HG03520 (cell line): Measurements from ENCODE around the gene SLC25A51.

Source experiments
- ATAC-seq: cut with Tn5 transposase; IDR thresholded peaks from one replicate; pipeline ENCODE4 v1.9.1; 2021; ENCODE audit warnings: mild to moderate bottlenecking, moderate library complexity; ENCODE audit not compliant: unreplicated experiment

SLC25A51 gene, protein sequence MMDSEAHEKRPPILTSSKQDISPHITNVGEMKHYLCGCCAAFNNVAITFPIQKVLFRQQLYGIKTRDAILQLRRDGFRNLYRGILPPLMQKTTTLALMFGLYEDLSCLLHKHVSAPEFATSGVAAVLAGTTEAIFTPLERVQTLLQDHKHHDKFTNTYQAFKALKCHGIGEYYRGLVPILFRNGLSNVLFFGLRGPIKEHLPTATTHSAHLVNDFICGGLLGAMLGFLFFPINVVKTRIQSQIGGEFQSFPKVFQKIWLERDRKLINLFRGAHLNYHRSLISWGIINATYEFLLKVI

GRCh38 chr9:37903647-37904444, at the start of gene SLC25A51:
Gene SLC25A51 (minus strand): TSS chr9:37904127. CDS start chr9:37888550, 15,577 bp downstream.
- ATAC-seq = peak; percentile 82

DNA sequence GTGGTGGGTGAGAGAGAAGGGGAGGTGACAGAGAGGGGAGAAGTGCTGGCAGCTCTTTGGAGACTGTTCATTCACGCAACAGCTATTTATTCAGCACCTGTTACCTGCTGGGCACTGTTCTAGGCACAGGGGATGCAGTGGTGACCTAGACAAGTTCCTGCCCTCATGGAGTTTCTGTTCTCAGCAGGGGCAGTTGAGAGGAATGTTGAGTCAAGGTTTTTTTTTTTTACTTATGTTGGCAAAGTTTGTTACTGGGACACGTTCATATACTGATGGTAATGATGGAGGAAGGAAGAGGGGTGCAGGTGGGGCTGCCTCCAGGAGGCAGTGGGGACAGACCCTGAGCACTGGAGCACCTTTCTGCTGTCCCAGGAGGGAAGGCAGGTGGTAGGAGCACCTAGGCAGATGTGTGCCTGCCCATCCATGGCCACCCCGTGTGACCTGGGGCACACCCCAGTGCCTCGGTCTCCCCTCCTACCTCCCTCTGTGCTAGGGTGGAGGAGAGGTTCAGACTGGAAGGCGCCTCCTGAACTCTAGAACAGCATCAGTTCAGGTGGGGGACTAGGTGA, 49.4 kb upstream of the SLC25A51 start:
- ATAC-seq = no peak

DNA sequence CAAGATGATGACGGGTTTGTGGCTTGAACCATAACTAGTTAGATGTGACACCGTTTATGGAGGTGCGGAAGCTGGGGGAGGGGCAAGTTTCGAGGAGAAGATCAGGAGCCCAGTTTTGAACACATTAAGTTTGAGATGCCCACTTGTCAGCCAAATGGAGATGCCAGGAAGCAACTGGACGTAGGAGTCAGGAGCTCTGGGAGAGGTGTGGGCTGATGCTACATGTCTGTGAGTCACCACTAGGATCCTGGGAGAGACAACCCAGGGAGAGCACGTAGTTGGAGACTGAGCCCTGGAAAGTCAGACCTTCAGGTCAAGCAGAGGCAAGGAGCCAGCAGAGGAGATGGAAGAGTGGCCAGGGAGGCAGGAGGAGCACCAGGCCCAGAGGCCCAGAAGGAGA, 48.8 kb upstream of the SLC25A51 start:
- no peak for ATAC-seq

DNA sequence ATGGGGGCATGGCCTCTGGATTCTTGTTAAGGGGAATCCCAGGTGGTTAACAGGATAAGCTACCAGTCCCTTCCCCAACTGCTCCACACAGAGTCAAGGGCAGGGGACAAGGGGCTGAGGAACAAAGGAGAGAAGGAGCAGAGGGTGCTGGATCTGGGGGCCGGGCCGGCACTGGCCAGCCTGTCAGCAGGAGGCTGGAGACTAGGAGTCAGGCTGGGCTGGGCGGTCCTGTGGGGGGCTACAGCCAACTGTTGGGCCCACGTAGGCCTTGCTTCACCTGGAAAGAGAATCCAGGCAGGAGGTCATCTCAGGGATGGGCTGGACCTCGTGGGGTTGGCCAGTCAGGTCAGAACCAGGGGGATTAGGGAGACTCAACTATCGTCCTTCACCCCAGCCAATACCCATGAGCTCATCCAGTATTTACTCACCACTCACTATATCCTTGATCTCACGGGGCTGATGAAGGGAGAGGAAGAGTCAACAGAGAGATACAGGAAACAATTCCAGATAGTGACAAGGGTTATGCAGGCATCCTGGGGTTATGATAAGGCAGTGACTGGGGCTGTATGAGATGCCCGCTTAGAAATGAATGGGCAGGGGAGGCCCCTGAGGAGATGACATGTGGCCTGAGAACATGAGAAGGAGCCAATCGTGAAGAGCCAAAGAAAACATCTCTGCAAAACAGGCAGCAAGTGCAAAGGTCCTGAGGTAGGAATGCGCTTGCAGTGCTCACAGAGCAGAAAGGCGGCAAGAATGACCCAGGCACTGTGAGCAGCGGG, 47.9 kb upstream of the SLC25A51 start:
- ATAC-seq = no peak

GRCh38 chr9:37950561-37950960, 46.6 kb upstream of the SLC25A51 start:
- no peak for ATAC-seq

- ATAC-seq = no peak
Measured at GRCh38 chr9:37949576-37949975, 45.6 kb upstream of the SLC25A51 start.

DNA sequence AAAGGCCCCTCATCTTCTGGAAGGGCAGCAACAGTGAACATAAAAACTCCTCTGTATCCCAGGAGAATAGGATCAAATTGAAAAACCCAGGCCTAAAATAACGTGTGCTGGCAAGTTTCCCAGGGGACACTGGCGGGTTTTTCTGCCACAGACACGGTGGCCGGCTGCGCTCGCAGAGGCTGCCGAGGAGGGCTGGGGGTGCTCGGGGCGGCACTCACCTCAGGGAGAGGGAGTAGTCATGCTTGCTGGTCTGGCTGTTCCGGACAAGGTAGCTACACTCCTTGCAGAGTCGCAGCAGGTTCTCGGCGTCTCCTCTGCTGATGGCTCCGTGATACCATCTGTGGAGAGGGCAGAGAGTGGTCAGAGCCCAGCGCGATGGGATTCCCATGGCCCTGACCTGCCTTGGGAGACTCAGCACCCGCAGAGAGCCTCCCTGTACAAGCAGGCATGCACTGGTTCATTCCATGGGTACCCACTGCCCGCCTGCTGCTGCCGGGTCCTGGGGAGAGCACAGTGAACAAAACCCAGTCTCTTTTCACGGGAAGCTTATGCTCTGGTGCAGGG, 44.6 kb upstream of the SLC25A51 start:
- no peak for ATAC-seq

DNA sequence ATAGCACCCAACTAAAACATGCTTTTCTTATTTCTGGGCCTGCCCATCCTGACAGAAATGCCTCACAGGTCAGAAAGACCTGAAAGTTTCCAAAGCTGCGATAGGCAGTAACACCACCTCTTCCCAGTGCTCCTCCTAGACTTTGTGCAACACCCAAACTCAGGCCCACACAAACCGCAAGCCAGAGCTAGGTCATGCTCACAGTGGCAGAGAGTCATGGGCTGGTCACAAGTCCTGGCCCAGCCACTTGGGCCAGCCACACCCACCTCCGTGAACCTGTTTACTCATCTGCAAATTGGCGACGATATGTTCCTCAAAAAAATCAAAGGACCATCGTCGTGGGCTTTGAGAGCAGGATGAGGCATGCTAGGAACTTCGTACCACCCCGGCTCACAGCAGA, 44.0 kb upstream of the SLC25A51 start:
- no peak for ATAC-seq

GRCh38 chr9:37947471-37947870, 43.5 kb upstream of the SLC25A51 start:
- no peak for ATAC-seq

DNA sequence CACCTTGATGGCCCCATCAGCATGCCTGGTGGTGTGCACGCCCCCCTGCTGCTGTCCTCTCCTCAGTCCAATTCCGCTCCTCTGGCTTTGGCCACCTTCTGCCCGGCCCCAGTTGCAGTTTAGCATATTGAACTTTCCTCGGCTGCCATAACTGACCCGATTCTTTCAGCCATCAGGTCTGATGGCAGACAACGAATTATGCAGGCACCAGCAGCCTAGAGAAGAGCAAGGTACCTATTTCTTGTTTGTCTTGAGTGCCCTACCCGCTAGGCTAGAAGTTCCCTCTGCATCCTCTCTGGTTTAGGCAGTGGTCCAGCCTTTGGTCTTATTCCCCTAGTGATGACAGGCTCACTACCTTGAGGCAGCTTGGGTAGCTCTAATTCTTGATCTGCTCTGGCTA, 43.0 kb upstream of the SLC25A51 start:
- no peak for ATAC-seq

- no peak for ATAC-seq
Measured at GRCh38 chr9:37946041-37946440, 42.1 kb upstream of the SLC25A51 start.

- no peak for ATAC-seq
Measured at GRCh38 chr9:37944671-37945481, 40.9 kb upstream of the SLC25A51 start.

- no peak for ATAC-seq
Measured at GRCh38 chr9:37944266-37944650, 40.3 kb upstream of the SLC25A51 start.

DNA sequence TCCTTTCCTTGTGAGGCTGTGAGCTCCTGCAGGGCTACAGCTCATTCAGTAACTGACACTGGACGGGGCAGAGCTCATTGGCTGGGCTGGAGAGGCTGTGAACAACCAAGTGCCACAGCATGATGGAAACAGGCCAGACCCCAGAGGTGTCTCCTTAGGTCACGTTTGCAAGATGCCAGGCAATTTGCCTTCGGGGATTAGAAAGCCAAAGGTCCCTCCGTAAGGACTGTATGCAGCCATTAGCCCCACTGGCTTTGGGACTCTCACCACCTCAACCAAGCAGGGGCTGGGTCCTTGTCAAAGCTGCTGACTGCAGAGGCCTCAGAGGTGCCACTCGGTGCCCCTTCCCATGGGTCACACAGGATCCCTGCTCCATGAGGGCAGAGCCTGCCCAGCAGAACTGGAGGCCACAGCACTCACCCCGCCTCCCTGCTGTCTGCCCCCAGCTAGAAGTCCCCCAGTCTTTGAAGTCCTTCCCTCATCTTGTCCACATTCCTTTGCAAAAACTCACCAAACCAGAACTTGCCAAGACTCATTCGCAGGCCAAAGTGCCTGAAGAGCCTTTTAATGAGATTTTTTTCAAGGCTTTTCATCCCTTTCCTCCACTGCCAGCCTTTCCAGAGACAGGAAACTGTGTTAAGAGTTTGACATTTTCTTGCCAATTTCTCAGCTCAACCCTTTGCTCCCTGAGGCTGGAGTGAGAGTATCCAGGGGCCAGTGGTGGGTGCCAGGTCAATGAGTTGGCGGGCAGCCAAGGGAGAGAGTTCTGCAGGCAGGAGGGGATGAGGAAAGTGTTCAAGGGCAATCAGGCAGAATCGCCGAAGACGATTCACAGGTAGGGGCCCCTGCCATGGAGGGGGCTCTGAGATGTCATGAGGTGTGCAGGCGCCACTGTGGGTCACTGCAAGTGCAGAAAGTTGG, 39.7 kb upstream of the SLC25A51 start:
- no peak for ATAC-seq

DNA sequence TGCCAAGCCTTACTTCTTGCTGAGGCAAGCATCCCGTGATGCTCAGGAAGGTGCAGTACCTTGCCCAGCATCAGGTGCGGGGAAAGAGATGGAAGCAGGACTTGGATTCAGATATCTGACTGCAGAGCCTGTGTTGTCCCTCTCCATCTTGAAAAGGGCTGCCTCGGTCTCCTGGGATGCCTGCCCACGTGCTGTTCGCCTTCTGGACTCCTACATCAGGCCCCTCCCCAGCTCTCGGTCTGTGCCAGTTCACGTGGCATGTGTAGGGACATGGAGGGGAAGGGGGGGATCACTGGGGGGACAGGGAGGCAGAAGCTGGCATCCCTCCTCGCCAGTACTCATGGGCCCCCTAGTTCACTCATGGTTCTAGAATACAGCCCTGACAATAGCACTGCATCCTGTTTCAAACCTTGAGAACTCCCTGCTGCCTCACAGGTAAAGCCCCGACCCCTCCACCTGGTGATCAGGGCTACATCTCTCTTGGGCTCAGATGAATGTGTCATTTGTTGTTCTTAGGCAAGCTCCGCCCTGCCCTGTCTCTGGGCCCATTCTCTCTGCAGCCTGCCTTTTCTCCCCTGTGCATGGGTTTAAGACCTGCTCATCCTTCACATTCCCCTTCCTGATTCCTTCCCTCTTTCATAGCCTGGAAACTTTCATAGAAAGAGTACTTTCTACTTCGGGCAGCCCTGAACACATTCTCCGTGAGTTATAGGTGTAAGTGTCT, 38.9 kb upstream of the SLC25A51 start:
- no peak for ATAC-seq

DNA sequence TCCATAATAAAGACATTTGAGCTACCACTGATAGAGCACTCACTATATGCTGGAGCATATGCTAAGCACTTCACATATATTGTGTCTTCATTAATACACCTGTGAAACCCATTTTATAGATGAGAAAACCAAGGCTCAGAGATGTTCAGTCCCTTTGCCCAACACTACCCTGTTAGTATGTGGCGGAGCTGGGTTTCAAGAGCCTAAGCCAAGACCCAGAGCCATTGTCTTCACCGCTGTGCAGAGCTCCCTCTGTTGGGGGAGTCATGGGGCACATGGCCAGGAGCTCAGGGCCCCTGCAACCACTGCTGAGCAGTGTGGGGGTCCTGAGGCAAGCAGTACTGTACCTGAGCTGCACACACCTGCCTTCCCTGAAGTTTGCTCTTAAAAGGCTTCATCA, 37.3 kb upstream of the SLC25A51 start:
- no peak for ATAC-seq

DNA sequence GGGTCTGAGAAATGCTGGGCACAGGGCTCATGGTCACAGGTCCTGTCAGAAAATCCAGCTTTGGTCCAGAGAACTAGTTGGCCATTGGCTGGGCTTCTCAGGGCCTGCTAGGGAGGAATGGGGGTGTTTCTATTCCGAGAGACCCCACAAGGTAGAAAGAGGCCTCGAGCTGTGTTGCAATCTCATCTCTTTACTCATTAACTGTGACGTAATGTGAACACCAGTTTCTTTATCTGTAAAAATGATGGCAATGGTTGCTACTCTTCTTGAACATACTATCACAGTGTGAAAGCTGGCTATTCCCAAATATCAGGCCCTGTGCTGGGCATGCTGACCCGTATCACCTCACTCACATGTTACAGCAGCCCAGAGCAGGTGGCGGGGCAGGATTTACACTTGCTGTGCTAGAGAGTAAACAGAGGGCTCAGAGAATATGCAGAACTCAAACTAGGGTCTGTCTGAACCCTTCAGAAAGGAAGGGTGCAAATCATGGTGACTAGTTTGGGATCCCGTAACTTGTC, 35.7 kb upstream of the SLC25A51 start:
- ATAC-seq = no peak
